ENCODE measurements around the gene DNASE1L2. TPM values are rescaled to one million over a fixed set of nuclear protein-coding genes. Genes with fewer than 3 reads are reported as not detected.

DNASE1L2 gene
- total RNA-seq, 1 experiment from 2014 or later: 1.9 TPM

GRCh38 chr16:2271848-2272461, 35.7 kb downstream of the DNASE1L2 start:
- POLR2A ChIA-PET: no interaction called here
- no peaks in the 10 kb centered on the region for H3K9me2 ChIP-seq (ENCODE audit: insufficient read depth)
- H3K4me3 ChIP-seq (replicated peaks in 1 of 2; ENCODE audit: low read depth in 1 of 2, low read length in 2 of 2): no peak overlapping the region
- H3K79me2 ChIP-seq (ENCODE audit: insufficient read depth, low read length): peaks cover 15% of the 10 kb centered on the region
- no peak overlapping the region for H3K9ac ChIP-seq (ENCODE audit: low read length)
- DNase-seq (ENCODE audit: low read depth, low spot score): no peak
- H3K4me2 ChIP-seq (ENCODE audit: low read length): no peak overlapping the region
- no peak overlapping the region for H3K27ac ChIP-seq (ENCODE audit: low read depth, low read length)
- TF ChIP-seq ZBTB33 (IDR thresholded peaks at IDR 0.05; ENCODE audit: extremely low read depth, insufficient replicate concordance, low read length): no peak
- TF ChIP-seq YY1 (IDR thresholded peaks at IDR 0.05; ENCODE audit: extremely low read depth, insufficient replicate concordance, low read depth, low read length): no peak
- TF ChIP-seq TCF7L2 (IDR thresholded peaks at IDR 0.05; ENCODE audit: borderline replicate concordance, extremely low read depth, insufficient read depth, insufficient read length): no peak
- no peak for TF ChIP-seq ZFX (IDR thresholded peaks at IDR 0.05)
- no peak for TF ChIP-seq CTCF (IDR thresholded peaks at IDR 0.05 in 2 of 3, conservative IDR thresholded peaks at IDR 0.05 in 1 of 3; ENCODE audit: borderline replicate concordance in 1 of 3, insufficient read depth in 1 of 3, low read depth in 2 of 3, low read length in 2 of 3)
- TF ChIP-seq SRF (IDR thresholded peaks at IDR 0.05; ENCODE audit: low read depth): no peak
- no peak for TF ChIP-seq ZNF274 (IDR thresholded peaks at IDR 0.05; ENCODE audit: low read depth, low read length)
- no peak for TF ChIP-seq ELF1 (IDR thresholded peaks at IDR 0.05; ENCODE audit: borderline replicate concordance, low read depth)
- no peak for TF ChIP-seq REST (IDR thresholded peaks at IDR 0.05; ENCODE audit: low read depth)
- peaks cover 11 to 12% of the 10 kb centered on the region in 2 experiments; a peak in 3 of 4 replicates for H3K4me1 ChIP-seq (ENCODE audit: control insufficient read depth in 1 of 2, insufficient read depth in 2 of 2, low read length in 2 of 2)
- no TSS peak for BruUV-seq (replicated peaks)
- ATAC-seq: no peak
- intact Hi-C loops (cut with micrococcal nuclease): no loop called here
- H2AFZ ChIP-seq (ENCODE audit: low read depth, low read length, poor library complexity, severe bottlenecking): no peak overlapping the region
- no peaks in the 10 kb centered on the region for H4K20me1 ChIP-seq (ENCODE audit: insufficient read depth)
- RAD21 ChIA-PET (ENCODE audit: low non-redundant PET in 1 of 2, low total read pairs in 2 of 2, uncharacterized antibody in 2 of 2, unreplicated experiment in 2 of 2): no interaction called here
- CTCF ChIA-PET: no interaction called here
- no peaks in the 10 kb centered on the region for H3K27me3 ChIP-seq (ENCODE audit: insufficient read depth, low read length)
- no peaks in the 10 kb centered on the region for H3K36me3 ChIP-seq (ENCODE audit: control insufficient read depth in 1 of 2, insufficient read depth in 2 of 2, low read length in 2 of 2)
- H3K9me3 ChIP-seq (ENCODE audit: control insufficient read depth in 1 of 2, insufficient read depth in 1 of 2, low read depth in 1 of 2, low read length in 2 of 2): no peaks in the 10 kb centered on the region

Measured in HCT116 (cell line).